Mesendoderm (in vitro differentiated cells): Measurements from ENCODE around the gene HTD2.
"Not testable (repeated sequence)": the region's sequence is repeated elsewhere in the genome, so short reads cannot be mapped to it uniquely, and the experiment has no call there.

Experiments used
- DNase-seq: peaks from one replicate; pipeline ENCODE4 v3.0.0; 2013
- H2AK5ac ChIP-seq: 2 replicates; pipeline ENCODE4 v1.6.1; 2013; ENCODE audit warnings: low read length, inconsistent platforms
- H2BK120ac ChIP-seq: 2 replicates; pipeline ENCODE4 v1.6.1; 2013; ENCODE audit warnings: low read depth, mild to moderate bottlenecking, low read length, moderate library complexity, mixed read lengths
- H2BK15ac ChIP-seq: replicated peaks from 2 replicates; pipeline ENCODE4 v1.6.1; 2013; ENCODE audit warnings: low read depth, mild to moderate bottlenecking, moderate library complexity
- H2BK5ac ChIP-seq: 2 replicates; pipeline ENCODE4 v1.6.1; 2013; ENCODE audit warnings: low read length, inconsistent platforms
- H3K18ac ChIP-seq: 2 replicates; pipeline ENCODE4 v1.6.1; 2013; ENCODE audit warnings: mild to moderate bottlenecking, low read length, mixed read lengths
- H3K23ac ChIP-seq: one replicate; pipeline ENCODE4 v1.6.1; 2013; ENCODE audit warnings: low read length
- H3K27ac ChIP-seq: 2 replicates; pipeline ENCODE4 v1.5.1; 2013; ENCODE audit warnings: low read depth, mild to moderate bottlenecking, inconsistent platforms, low read length, moderate library complexity
- H3K27me3 ChIP-seq: 2 replicates; pipeline ENCODE4 v1.6.1; 2013; ENCODE audit warnings: low read length, control low read depth, mild to moderate bottlenecking, inconsistent platforms; ENCODE audit not compliant: insufficient read depth, poor library complexity
- H3K36me3 ChIP-seq: 2 replicates; pipeline ENCODE4 v1.6.1; 2013; ENCODE audit warnings: low read length, inconsistent platforms; ENCODE audit not compliant: control insufficient read depth, insufficient read depth
- H3K4ac ChIP-seq: one replicate; pipeline ENCODE4 v1.6.1; 2013; ENCODE audit warnings: low read depth, mild to moderate bottlenecking, low read length, moderate library complexity
- H3K4me1 ChIP-seq: 2 replicates; pipeline ENCODE4 v1.6.1; 2013; ENCODE audit warnings: low read depth, low read length, inconsistent platforms; ENCODE audit not compliant: control insufficient read depth
- H3K4me2 ChIP-seq: 2 replicates; pipeline ENCODE4 v1.6.1; 2013; ENCODE audit warnings: low read length
- H3K4me3 ChIP-seq: 2 replicates; pipeline ENCODE4 v1.5.1; 2013; ENCODE audit warnings: mild to moderate bottlenecking, low read length
- H3K56ac ChIP-seq: one replicate; pipeline ENCODE4 v1.6.1; 2013; ENCODE audit warnings: low read length
- H3K79me1 ChIP-seq: 2 replicates; pipeline ENCODE4 v1.6.1; 2013; ENCODE audit warnings: low read length, inconsistent platforms
- H3K79me2 ChIP-seq: 2 replicates; pipeline ENCODE4 v1.6.1; 2013; ENCODE audit warnings: mild to moderate bottlenecking, low read length; ENCODE audit not compliant: control insufficient read depth, insufficient read depth
- H3K9ac ChIP-seq: 2 replicates; pipeline ENCODE4 v1.6.1; 2013; ENCODE audit warnings: low read length, inconsistent platforms
- H4K5ac ChIP-seq: one replicate; pipeline ENCODE4 v1.6.1; 2013; ENCODE audit warnings: low read length
- H4K8ac ChIP-seq: one replicate; pipeline ENCODE4 v1.6.1; 2013; ENCODE audit warnings: low read depth, mild to moderate bottlenecking, control low read depth, low read length, moderate library complexity
- WGBS: extraction: QIAGEN DNeasy Blood & Tissue Kit; methylation state at CpG from one replicate; pipeline ENCODE4 v1.1.7; 2013; ENCODE audit warnings: low lambda C conversion rate, missing lambda C conversion rate; ENCODE audit not compliant: insufficient coverage; ENCODE audit errors: extremely low coverage; 5-methylcytosine and 5-hydroxymethylcytosine counted together

The HTD2 gene

DNA sequence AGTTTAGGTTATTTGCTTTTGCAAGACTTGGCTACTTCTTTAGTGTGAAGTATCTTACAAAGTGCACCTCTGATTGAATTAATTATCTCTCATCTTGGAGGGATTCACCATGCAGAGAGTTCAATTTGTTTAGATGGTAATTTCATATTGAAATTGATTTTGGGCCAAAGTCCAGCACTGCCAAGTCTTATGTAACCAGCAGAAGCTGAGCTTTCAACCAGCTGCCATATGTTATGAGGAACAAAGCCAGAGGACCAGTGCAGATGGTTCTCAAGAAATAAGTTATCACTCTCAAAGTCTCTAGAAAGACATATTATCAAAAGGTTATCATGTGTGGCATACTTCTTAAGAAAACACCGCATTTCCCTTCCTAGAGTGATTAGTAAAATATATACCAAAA lies 39.7 kb upstream of the HTD2 start:
- H3K18ac ChIP-seq, result no peak overlapping the region
- H3K23ac ChIP-seq, result no peak overlapping the region
- no peaks in the 10 kb centered on the region for H3K79me1 ChIP-seq
- no peak overlapping the region for H2BK5ac ChIP-seq
- H3K4me3 ChIP-seq, result no peak overlapping the region
- no peak overlapping the region for H3K27ac ChIP-seq
- no peak overlapping the region for H4K8ac ChIP-seq
- H4K5ac ChIP-seq, result no peak overlapping the region
- no peaks in the 10 kb centered on the region for H3K36me3 ChIP-seq
- no peak overlapping the region for H3K9ac ChIP-seq
- no peak overlapping the region for H2BK120ac ChIP-seq
- H3K4me1 ChIP-seq, result no peaks in the 10 kb centered on the region
- no peak overlapping the region for H3K4ac ChIP-seq
- DNase-seq, result no peak
- no CpG with 5 or more reads among the region's 1 CpG for WGBS
- H3K56ac ChIP-seq, result no peak overlapping the region
- H2BK15ac ChIP-seq, result no peak overlapping the region
- H2AK5ac ChIP-seq, result no peak overlapping the region
- H3K27me3 ChIP-seq, result no peaks in the 10 kb centered on the region
- H3K4me2 ChIP-seq, result no peak overlapping the region
- H3K79me2 ChIP-seq, result no peaks in the 10 kb centered on the region

- not testable (repeated sequence) for H3K36me3 ChIP-seq, DNase-seq, H3K4me3 ChIP-seq, H3K27me3 ChIP-seq, H3K18ac ChIP-seq, H3K79me2 ChIP-seq, H3K79me1 ChIP-seq, H3K23ac ChIP-seq, H4K8ac ChIP-seq, H2BK5ac ChIP-seq, H3K4ac ChIP-seq, H3K4me2 ChIP-seq, H3K56ac ChIP-seq, H3K27ac ChIP-seq, H2BK120ac ChIP-seq, H3K4me1 ChIP-seq, H4K5ac ChIP-seq, H2AK5ac ChIP-seq, H2BK15ac ChIP-seq, H3K9ac ChIP-seq
- WGBS, result no CpG with 5 or more reads among the region's 1 CpG
Measured at GRCh38 chr3:58267543-58267942, 38.8 kb upstream of the HTD2 start.

GRCh38 chr3:58269356-58269755 lies 37.0 kb upstream of the HTD2 start:
- no peak overlapping the region for H3K56ac ChIP-seq
- no CpG with 5 or more reads among the region's 2 CpGs for WGBS
- DNase-seq, result no peak
- no peak overlapping the region for H2BK15ac ChIP-seq
- H4K8ac ChIP-seq, result no peak overlapping the region
- H2BK5ac ChIP-seq, result no peak overlapping the region
- H3K36me3 ChIP-seq, result no peaks in the 10 kb centered on the region
- H2BK120ac ChIP-seq, result no peak overlapping the region
- no peak overlapping the region for H3K23ac ChIP-seq
- H3K4ac ChIP-seq, result no peak overlapping the region
- H3K27ac ChIP-seq, result no peak overlapping the region
- H3K27me3 ChIP-seq, result no peaks in the 10 kb centered on the region
- no peaks in the 10 kb centered on the region for H3K79me2 ChIP-seq
- H4K5ac ChIP-seq, result no peak overlapping the region
- H3K4me3 ChIP-seq, result no peak overlapping the region
- H3K79me1 ChIP-seq, result no peaks in the 10 kb centered on the region
- no peak overlapping the region for H2AK5ac ChIP-seq
- H3K18ac ChIP-seq, result no peak overlapping the region
- no peak overlapping the region for H3K4me2 ChIP-seq
- H3K9ac ChIP-seq, result no peak overlapping the region
- H3K4me1 ChIP-seq, result no peaks in the 10 kb centered on the region

DNA sequence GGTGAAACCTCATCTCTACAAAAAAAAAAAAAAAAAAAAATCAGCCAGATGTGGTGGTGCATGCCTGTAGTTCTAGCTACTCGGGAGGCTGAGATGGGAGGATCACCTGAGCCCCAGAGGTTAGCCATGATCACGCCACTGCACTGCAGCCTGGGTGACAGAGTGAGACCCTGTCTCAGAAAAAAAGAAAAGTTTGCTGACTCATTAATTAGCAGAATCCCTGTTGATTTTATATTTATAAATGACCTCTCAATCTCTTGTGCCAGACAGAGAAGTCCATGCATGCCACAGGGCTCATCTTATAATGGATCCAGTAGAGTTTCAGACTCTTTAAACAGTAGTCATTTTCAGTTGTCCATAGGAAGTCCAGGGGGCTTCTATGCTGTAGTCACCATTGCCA lies 35.8 kb upstream of the HTD2 start:
- no peak overlapping the region for H4K5ac ChIP-seq
- no peak overlapping the region for H3K9ac ChIP-seq
- H3K23ac ChIP-seq, result no peak overlapping the region
- H3K4me3 ChIP-seq, result no peak overlapping the region
- H3K79me2 ChIP-seq, result no peaks in the 10 kb centered on the region
- H3K4ac ChIP-seq, result no peak overlapping the region
- no peaks in the 10 kb centered on the region for H3K36me3 ChIP-seq
- H3K4me1 ChIP-seq, result no peaks in the 10 kb centered on the region
- DNase-seq, result no peak
- H3K18ac ChIP-seq, result no peak overlapping the region
- H2AK5ac ChIP-seq, result no peak overlapping the region
- no peak overlapping the region for H3K56ac ChIP-seq
- no peak overlapping the region for H3K27ac ChIP-seq
- H2BK5ac ChIP-seq, result no peak overlapping the region
- no peaks in the 10 kb centered on the region for H3K79me1 ChIP-seq
- H4K8ac ChIP-seq, result no peak overlapping the region
- no peak overlapping the region for H3K4me2 ChIP-seq
- H3K27me3 ChIP-seq, result no peaks in the 10 kb centered on the region
- H2BK120ac ChIP-seq, result no peak overlapping the region
- H2BK15ac ChIP-seq, result no peak overlapping the region
- WGBS, result no CpG with 5 or more reads among the region's 2 CpGs

GRCh38 chr3:58271901-58272501 lies 34.3 kb upstream of the HTD2 start:
- Histone ChIP-seq H3K4me2 (no peak overlapping the region), H3K27me3 (no peaks in the 10 kb centered on the region), H4K5ac (no peak overlapping the region), H2BK120ac (no peak overlapping the region), H3K4me3 (no peak overlapping the region), H3K9ac (no peak overlapping the region), H3K23ac (no peak overlapping the region), H2BK15ac (no peak overlapping the region), H3K18ac (no peak overlapping the region), H3K56ac (no peak overlapping the region), H3K4me1 (no peaks in the 10 kb centered on the region), H2AK5ac (no peak overlapping the region), H4K8ac (no peak overlapping the region), H3K4ac (no peak overlapping the region), H3K79me2 (no peaks in the 10 kb centered on the region), H3K79me1 (no peaks in the 10 kb centered on the region), H3K36me3 (no peaks in the 10 kb centered on the region), H3K27ac (no peak overlapping the region), H2BK5ac (no peak overlapping the region)
- DNase-seq, result no peak
- no CpG with 5 or more reads among the region's 7 CpGs for WGBS

DNA sequence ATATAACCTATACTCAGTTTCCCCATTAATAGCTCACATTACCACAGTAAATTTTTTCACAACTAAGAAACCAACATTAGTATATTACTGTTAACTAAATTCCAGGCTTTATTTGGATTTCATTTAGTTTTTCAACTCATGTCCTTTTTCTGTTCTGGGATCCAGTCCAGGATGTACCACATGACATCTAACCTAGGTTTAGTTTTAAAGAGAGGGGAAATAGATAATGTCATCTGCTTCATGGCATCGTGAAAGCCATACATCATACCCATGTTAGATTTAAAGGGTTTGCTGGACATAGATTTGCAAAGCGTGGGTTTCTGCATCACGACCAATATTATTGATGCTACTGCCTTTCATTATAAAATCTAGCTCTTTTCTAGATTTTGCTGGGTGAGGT lies 33.4 kb upstream of the HTD2 start:
- no CpG with 5 or more reads among the region's 3 CpGs for WGBS
- Histone ChIP-seq H3K27ac (no peak overlapping the region), H3K23ac (no peak overlapping the region), H3K9ac (no peak overlapping the region), H4K8ac (no peak overlapping the region), H2AK5ac (no peak overlapping the region), H2BK15ac (no peak overlapping the region), H3K79me1 (no peaks in the 10 kb centered on the region), H3K18ac (no peak overlapping the region), H3K4me1 (no peaks in the 10 kb centered on the region), H2BK120ac (no peak overlapping the region), H3K4ac (no peak overlapping the region), H3K27me3 (no peaks in the 10 kb centered on the region), H2BK5ac (no peak overlapping the region), H3K4me3 (no peak overlapping the region), H3K36me3 (no peaks in the 10 kb centered on the region), H3K56ac (no peak overlapping the region), H4K5ac (no peak overlapping the region), H3K79me2 (no peaks in the 10 kb centered on the region), H3K4me2 (no peak overlapping the region)
- no peak for DNase-seq
